Uterus (tissue), 4 donors: ENCODE results near the gene KRT12. TPM values are rescaled to one million over a fixed set of nuclear protein-coding genes. Genes with fewer than 3 reads are reported as not detected.

ENCODE experiments used
- DNase-seq, 2 donors: peaks; one replicate each; pipeline ENCODE4 v3.0.0-alpha.2; 2019 to 2020
- H3K27ac ChIP-seq, 2 donors: fragments of 200-600 bp; sonication (generic); 1 replicate in 1 of 2; 2 replicates in 1 of 2; pipeline ENCODE4 v1.5.1; 2016 to 2018
- H3K27me3 ChIP-seq, 2 donors: fragments of 200-600 bp; sonication (generic); one replicate each; pipeline ENCODE4 v1.5.1; 2018 to 2019; ENCODE audit warnings: control low read depth in 1 of 2
- H3K36me3 ChIP-seq, 2 donors: fragments of 200-600 bp; sonication (generic); one replicate each; pipeline ENCODE4 v1.5.1; 2019; ENCODE audit warnings: control low read depth in 1 of 2
- H3K4me1 ChIP-seq, 2 donors: fragments of 200-600 bp; sonication (generic); one replicate each; pipeline ENCODE4 v1.5.1; 2018 to 2019; ENCODE audit warnings: control low read depth in 1 of 2
- H3K4me3 ChIP-seq, 2 donors: fragments of 200-600 bp; sonication (generic); 1 replicate in 1 of 2; 2 replicates in 1 of 2; pipeline ENCODE4 v1.5.1; 2018 to 2019; ENCODE audit warnings: mild to moderate bottlenecking in 1 of 2
- H3K9me3 ChIP-seq, 2 donors: fragments of 200-600 bp; sonication (generic); one replicate each; pipeline ENCODE4 v1.5.1; 2019; ENCODE audit warnings: control low read depth in 1 of 2
- CTCF ChIP-seq, 4 experiments: fragments of 200-600 bp in 2 of 4; fragments of 450-650 bp in 2 of 4; sonication (generic) in 2 of 4; IDR thresholded peaks; one replicate each; pipeline ENCODE4 v1.5.1; 2016 to 2019; ENCODE audit warnings: antibody characterized with exemption in 4 of 4, mild to moderate bottlenecking in 2 of 4, moderate library complexity in 1 of 4
- POLR2A ChIP-seq, 2 donors: fragments of 450-650 bp; IDR thresholded peaks; one replicate each; pipeline ENCODE4 v1.6.1; 2016; ENCODE audit warnings: antibody characterized with exemption in 2 of 2, mild to moderate bottlenecking in 1 of 2, moderate library complexity in 1 of 2
- intact Hi-C: fragments of 100-400 bp; cut with DNase I; formaldehyde crosslinking; loops from one replicate; pipeline ENCODE4 v1.15.1; 2023; ENCODE audit warnings: low total_unique reads
- total RNA-seq, 4 donors: library from RNA; depleted of rRNA in 3 of 4; stranded (reverse); fragments of >200 nt in 3 of 4; gene quantifications; one replicate each; pipeline versions ENCODE4 v1.1.0 to v1.2.4, GENCODE V29; 2014 to 2023
- donor health status: DM: yes; HTN: yes; CAD: no.

Gene KRT12
- total RNA-seq, 4 donors from 2014 or later: not detected

GRCh38 chr17:40824015-40824832, 42.8 kb downstream of the KRT12 start:
- Histone ChIP-seq H3K4me3 (no peak overlapping the region), H3K9me3 (no peaks in the 10 kb centered on the region), H3K36me3 (no peaks in the 10 kb centered on the region), H3K27ac (no peak overlapping the region), H3K4me1 (no peaks in the 10 kb centered on the region), H3K27me3 (no peaks in the 10 kb centered on the region)
- intact Hi-C loops: no loop called here
- no peak for DNase-seq
- TF ChIP-seq POLR2A (IDR thresholded peaks at IDR 0.05) (no peak), CTCF (IDR thresholded peaks at IDR 0.05) (no peak)

GRCh38 chr17:40822132-40822812, 44.8 kb downstream of the KRT12 start, which contains the start of gene KRT10:
TSS of gene KRT10 (minus strand) at chr17:40822614. CDS start at chr17:40822585, 29 bp downstream.
- Histone ChIP-seq H3K36me3 (no peaks in the 10 kb centered on the region), H3K4me1 (peaks cover 0 to 6% of the 10 kb centered on the region in 2 donors), H3K27ac (no peak within 1 kb of the TSS), H3K9me3 (no peaks in the 10 kb centered on the region), H3K4me3 (no peak within 1 kb of the TSS), H3K27me3 (no peaks in the 10 kb centered on the region)
- intact Hi-C loops: no loop called here
- TF ChIP-seq CTCF (IDR thresholded peaks at IDR 0.05) (no peak), POLR2A (IDR thresholded peaks at IDR 0.05) (no peak)
- no peak for DNase-seq

GRCh38 chr17:40821536-40821935, 45.5 kb downstream of the KRT12 start:
- peak overlapping the region in 1 of 2 donors; percentile 5 for H3K27ac ChIP-seq
- TF ChIP-seq POLR2A (IDR thresholded peaks at IDR 0.05) (no peak), CTCF (IDR thresholded peaks at IDR 0.05) (no peak)
- H3K9me3 ChIP-seq: no peaks in the 10 kb centered on the region
- H3K36me3 ChIP-seq: no peaks in the 10 kb centered on the region
- H3K27me3 ChIP-seq: no peaks in the 10 kb centered on the region
- H3K4me1 ChIP-seq: peaks cover 0 to 6% of the 10 kb centered on the region in 2 donors
- H3K4me3 ChIP-seq: no peak overlapping the region
- intact Hi-C loops: no loop called here
- DNase-seq: no peak

- no peak for DNase-seq
- H3K27ac ChIP-seq: peak overlapping the region in 1 of 2 donors; percentile 5
Observed at GRCh38 chr17:40820228-40820838, 46.7 kb downstream of the KRT12 start.

More at GRCh38 chr17:40820228-40820838, 46.7 kb downstream of the KRT12 start:
- Histone ChIP-seq H3K36me3 (no peaks in the 10 kb centered on the region), H3K27me3 (no peaks in the 10 kb centered on the region), H3K9me3 (no peaks in the 10 kb centered on the region), H3K4me3 (no peak overlapping the region), H3K4me1 (peaks cover 0 to 6% of the 10 kb centered on the region in 2 donors)
- intact Hi-C loops: no loop called here
- TF ChIP-seq CTCF (IDR thresholded peaks at IDR 0.05) (no peak), POLR2A (IDR thresholded peaks at IDR 0.05) (no peak)
